GM19023 (cell line): ENCODE results near the gene CSNK2B.

Experiments used
- ATAC-seq: cut with Tn5 transposase; IDR thresholded peaks from one replicate; pipeline ENCODE4 v1.9.1; 2021; ENCODE audit warnings: mild to moderate bottlenecking, moderate library complexity; ENCODE audit not compliant: unreplicated experiment

Gene CSNK2B

DNA sequence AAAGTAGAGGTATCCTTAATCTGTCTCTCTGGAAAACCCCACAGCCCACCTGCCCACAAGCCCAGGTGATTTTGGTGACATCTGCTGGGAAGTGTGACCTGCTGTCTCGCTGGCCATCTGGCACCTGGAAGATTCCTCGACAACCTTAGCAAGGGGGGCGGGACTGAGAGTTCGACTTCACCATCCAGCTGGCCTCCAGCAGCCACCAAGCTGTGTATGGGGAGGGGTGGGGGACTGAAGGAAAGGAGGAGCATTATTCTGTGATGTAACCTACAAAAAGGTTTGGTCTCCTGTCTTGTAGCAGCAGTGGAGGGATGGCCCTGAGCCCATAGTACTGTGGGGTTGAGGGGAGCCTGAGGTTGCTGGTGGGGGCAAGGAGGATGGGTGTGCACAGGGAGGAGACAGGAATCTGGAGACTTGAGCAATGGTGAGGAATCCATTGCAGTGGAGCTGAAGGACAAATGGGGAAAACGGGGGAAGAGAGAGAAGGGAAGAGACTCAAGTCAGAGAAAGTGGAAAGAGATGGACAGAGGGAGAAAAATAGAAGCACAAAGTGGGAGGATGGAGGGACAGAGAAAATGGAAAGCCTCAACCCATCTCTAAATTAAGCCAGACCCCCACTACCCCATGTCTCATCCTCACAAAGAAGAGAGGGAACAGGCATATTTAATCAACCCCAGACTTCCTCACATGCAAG is 44.8 kb downstream of the CSNK2B start:
- ATAC-seq = no peak

DNA sequence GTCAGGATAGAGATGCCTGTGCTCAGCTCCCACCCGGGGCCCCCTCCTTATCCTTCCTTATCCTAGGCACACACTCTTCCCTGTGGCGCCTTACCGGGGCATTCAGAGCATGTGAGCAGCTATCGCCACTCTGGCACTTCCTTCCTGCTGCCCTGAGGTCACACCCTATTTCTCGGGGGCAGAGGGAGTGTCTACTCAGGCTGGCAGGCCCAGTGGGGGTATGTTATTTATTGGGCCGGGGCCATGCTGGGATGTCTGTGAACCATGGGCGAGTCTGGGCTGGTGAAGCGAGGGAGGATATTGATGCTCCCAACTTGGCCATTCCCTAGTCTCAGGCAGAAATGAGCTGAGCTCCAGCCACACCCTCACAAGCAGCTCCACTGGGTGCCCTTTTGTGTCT is 45.4 kb downstream of the CSNK2B start:
- no peak for ATAC-seq

DNA sequence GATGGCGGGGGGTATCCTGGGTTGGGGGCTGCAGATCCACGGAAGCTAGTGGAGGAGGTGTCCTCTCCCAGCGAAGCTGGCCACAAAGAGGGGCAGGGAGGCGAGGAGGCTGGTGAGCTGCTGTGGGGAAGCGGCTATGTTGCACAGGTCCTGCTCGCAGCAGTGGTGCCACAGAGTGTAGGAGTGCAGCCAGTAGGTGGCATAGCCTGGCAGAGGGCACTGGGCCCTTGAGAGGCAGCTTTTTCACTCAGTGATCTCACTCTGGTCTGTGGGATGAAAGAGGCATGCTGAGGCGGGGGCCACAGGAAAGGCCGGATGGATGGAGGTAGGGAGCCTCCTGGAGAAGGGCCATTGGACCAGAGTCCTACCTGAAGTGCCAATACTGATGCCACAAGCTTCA is 46.4 kb downstream of the CSNK2B start:
- ATAC-seq = no peak

DNA sequence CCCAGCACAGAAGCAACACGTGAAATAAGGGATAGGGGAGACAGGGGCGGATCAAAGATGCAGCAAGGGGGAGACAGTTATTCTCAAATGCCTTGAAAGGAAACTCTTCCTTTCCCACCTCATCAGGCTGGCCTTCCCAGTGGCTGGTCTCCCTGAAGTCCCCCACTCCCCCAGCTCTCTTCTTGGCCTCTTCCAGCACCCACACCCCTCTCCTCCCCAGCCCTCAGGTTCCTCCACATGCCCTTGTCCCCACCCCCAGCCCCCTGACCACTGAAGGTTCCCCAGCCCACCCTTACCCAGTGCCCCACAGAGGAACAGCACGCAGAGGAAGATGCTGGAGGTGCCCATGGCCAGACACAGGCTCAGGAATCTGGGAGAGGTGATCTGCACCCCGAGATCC is 47.6 kb downstream of the CSNK2B start:
- ATAC-seq = no peak

DNA sequence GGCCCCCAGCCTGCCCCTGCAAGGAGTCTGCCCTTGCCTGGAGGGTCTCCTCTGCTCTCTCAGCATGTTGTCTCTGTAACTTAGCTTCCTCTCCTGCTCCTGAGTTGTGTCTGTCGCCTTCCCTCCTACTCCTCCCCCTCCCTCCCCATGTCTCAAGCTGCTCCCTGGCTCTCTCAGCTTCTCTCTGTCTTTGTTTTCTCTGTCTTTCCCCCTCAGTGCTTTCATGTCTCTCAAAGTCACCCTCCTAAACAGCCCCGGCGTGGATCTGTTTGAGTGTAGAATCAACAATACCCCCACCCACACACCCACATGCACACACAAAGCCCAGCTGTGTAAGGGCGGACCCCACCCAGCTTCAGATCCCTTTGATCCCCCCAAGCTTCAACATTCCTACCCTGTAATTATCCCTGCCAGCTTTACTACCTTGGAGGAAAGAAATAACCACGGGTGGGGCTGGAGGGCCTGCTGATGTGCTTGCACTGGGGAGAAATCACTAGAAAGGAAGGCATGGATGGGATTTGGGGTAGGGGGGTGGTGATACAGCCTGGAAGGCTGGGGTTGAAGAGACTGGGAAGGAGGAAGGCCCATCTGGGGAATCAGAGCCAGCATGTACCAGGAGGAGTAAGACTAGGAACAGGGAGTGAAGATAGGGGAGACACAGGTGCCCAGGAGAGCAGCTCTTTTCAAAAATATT is 48.3 kb downstream of the CSNK2B start:
- no peak for ATAC-seq

DNA sequence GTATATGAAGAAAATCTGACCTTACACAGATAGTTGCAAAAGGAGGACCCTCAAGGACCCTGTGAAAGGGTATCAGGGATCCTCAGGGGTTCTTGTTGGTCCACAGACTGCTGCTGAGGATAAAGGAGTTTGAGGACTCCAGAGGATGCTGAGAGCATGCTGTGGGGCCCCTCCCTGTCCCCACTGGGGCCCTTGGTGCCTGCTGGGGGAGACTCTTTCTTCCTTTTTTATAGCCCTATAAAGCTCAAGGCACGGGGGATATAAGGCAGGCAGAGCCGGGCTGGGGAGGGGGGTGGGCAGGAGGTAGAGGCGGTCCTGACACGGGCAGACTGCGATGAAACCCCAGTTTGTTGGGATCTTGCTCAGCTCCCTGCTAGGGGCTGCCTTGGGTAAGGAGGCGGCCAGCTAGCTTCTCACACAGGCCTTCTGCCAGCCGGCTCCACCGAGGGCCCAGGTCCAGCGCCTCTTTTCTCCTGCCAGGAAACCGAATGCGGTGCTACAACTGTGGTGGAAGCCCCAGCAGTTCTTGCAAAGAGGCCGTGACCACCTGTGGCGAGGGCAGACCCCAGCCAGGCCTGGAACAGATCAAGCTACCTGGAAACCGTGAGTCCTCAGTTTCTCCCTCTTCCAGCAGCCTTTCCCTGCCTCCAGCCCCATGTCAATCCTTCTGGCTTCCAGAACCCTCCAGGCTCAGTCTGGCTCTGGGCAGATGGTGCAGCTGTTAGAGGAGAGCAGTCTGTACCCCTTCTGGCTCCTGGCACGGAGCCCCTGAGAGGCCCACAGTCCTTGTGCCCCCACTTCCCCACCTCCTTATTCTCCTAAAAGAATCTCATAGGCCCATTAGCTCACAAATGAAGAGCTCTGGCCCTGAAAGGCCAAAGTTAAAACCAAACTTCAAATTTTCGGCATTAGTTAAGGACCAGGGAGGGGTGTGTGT is 49.4 kb downstream of the CSNK2B start, which contains the start of gene LY6G6D:
TSS of gene LY6G6D (plus strand) at position 327 of the 937 bp plus-strand sequence. CDS start at position 335, 8 bp downstream.
- ATAC-seq = no peak

DNA sequence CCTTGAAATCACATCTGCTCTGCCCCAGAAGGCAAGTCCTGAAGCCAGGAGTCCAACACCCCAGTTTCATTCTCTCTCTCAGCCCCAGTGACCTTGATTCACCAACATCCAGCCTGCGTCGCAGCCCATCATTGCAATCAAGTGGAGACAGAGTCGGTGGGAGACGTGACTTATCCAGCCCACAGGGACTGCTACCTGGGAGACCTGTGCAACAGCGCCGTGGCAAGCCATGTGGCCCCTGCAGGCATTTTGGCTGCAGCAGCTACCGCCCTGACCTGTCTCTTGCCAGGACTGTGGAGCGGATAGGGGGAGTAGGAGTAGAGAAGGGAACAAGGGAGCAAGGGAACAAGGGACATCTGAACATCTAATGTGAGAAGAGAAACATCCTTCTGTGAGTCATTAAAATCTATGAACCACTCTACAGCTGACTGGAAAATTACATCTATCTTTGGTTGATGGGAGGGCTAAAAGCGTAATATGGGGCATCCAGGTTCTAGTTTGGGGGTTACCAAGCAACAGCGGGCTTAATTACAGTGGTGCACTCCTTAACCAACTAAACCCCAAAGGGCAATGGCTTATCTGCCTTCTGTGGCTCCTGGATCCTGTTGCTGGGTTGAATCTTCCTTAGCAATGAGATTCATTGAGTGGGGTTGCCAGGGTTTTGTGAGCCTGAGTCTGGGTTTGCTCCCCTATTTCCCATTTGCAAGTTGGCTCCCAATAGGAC is 51.8 kb downstream of the CSNK2B start:
- no peak for ATAC-seq

DNA sequence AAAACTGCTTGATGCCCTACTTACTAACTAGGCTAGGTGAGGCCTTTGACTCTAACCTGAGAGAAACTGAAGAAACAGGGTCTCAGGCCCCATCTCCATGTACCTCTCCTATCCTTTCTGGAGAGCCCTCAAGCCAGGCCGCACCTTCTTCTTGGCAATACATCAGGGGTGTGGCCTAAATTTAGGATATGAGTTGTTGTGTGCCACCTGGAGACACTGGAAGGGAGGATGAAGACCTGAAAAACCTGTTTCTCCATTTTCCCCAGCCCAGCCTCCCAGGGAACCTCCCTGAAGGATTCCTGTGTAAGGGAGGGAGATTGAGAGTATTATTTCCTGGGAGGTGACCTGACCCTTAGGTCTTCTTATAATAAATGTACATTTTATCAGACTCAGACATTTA is 52.4 kb downstream of the CSNK2B start:
- ATAC-seq = no peak

DNA sequence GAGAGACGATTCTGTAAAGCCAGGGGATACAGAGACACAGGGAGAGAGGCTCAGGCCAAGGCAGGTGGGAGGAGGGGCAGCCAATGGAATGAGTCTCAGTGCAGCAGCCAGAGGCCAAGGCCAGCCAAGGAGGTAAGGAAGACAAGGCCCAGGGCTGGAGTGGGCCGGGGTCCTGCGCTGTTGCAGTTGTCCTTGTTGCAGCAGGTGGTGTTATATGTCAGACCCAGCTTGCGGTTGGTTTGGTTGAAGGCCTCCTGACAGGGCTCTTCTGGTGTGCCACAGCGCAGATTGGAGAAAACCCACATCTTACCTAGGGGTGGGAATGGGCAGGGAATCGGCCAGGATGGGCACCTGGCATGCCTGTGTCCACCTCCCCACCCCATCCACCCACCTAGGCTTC is 53.1 kb downstream of the CSNK2B start:
- ATAC-seq = no peak
